CD4-positive, alpha-beta T cell treated with Interleukin-15 for 1 hour (primary cell): ENCODE data around the gene NIN.
"Not testable (repeated sequence)": the region's sequence is repeated elsewhere in the genome, so short reads cannot be mapped to it uniquely, and the experiment has no call there.

ENCODE experiments used
- DNase-seq: peaks from one replicate; pipeline ENCODE4 v3.0.0-alpha.2; 2020

NIN gene

GRCh38 chr14:50694260-50694659 lies 136.7 kb downstream of the NIN start:
- not testable (repeated sequence) for DNase-seq

GRCh38 chr14:50688875-50689274 lies 142.1 kb downstream of the NIN start:
- DNase-seq: no peak

GRCh38 chr14:50679674-50680073 lies 151.3 kb downstream of the NIN start:
- no peak for DNase-seq

- DNase-seq: no peak
Observed at GRCh38 chr14:50678163-50678562, 152.8 kb downstream of the NIN start.

- no peak for DNase-seq
Observed at GRCh38 chr14:50677527-50678063, 153.4 kb downstream of the NIN start.

GRCh38 chr14:50676814-50677516 lies 154.0 kb downstream of the NIN start:
- DNase-seq: no peak

GRCh38 chr14:50675597-50675996 lies 155.4 kb downstream of the NIN start:
- no peak for DNase-seq

GRCh38 chr14:50670866-50671256 lies 160.1 kb downstream of the NIN start:
- no peak for DNase-seq

GRCh38 chr14:50670196-50670865 lies 160.6 kb downstream of the NIN start:
- no peak for DNase-seq
